Kidney glomerular epithelial cell (primary cell): ENCODE data around the gene USP34.
"Not testable (repeated sequence)": the region's sequence is repeated elsewhere in the genome, so short reads cannot be mapped to it uniquely, and the experiment has no call there.

Experiments used
- DNase-seq: peaks from one replicate; lab custom pipeline; 2025; lab: John Stamatoyannopoulos, UW

USP34 gene

DNA sequence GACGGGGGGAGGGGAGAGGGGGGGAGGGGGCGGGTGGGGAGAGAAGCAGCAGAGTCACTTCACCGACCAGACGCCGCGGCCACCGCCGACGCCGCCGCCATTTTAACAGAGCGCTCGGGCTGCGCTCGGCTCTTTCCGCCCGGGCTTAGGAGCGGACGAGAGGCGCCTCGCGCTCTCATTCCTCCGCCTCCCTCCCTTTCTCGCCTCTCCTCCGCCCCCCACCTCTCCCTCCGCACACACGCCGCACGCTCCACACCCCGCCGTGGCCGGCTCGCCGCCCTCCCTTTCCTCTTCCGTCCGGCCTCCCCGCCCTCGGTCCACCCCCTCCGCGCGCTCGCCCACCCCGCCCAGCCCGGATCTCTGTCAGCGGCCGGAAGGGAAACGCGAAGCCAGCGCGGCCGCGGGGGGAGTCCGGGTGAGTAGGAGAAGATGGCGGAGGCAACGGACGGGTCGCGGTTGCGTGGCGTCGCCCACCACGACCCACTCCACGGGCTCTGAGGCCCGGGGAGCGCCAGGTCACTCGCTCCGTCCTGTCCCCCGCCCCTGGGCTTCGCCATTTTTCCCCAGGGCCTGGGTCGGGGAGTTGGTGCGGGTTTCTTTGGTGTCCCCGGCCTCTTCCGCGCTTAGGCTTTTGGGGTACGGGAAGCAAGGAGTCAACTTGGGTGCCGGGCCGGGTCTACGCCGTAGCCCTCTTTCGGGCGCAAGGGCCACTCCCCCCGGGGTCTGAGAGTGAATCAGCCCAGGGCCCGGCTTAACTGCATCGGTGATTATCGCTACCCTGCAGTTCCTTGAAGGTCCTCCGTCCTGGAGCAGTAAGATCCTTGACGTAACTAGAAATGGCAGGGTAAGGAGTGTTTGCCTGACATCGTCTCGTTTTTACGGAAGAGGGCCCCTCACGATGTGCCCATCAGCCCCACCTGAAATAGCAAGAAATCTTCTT is at the start of gene USP34:
TSS of gene USP34 (minus strand) at position 123 of the 940 bp plus-strand sequence. CDS start 395 bp downstream, outside the sequence.
- DNase-seq = peak; percentile 87

GRCh38 chr2:61520261-61520660 is 49.4 kb upstream of the USP34 start:
- DNase-seq = no peak

DNA sequence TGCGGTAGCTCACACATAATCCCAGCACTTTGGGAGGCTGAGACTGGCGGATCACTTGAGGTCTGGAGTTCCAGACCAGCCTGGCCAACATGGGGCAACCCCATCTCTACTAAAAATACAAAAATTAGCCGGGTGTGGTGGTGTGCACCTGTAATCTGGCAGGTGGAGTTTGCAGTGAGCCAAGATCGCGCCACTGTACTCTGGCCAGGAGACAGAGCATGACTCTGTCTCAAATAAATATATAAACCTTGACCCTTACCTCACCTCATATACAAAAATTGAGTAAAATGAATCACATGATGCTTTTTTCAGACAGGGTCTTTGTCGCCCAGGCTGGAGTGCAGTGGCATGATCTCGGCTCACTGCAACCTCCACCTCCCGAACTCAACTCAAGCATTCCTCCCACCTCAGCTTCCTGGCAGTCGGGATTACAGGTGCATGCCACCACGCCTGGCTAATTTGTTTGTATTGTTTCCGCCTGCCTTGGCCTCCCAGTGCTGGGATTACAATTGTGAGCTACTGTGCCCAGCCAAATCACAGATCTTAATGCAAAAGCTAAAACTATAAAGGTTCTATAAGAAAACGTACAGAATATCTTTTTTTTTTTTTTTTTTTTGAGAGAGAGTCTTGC is 42.0 kb upstream of the USP34 start:
- no peak for DNase-seq

- no peak for DNase-seq
These were observed 40.1 kb upstream of the USP34 start for GRCh38 chr2:61510674-61511671.

GRCh38 chr2:61504949-61505348 is 34.1 kb upstream of the USP34 start:
- DNase-seq = no peak

- no peak for DNase-seq
These were observed 28.2 kb upstream of the USP34 start for GRCh38 chr2:61499060-61499459.

GRCh38 chr2:61493523-61493942 is 22.6 kb upstream of the USP34 start:
- no peak for DNase-seq

- DNase-seq = no peak
These were observed 21.6 kb upstream of the USP34 start for GRCh38 chr2:61492476-61492875.

- no peak for DNase-seq
These were observed 14.4 kb upstream of the USP34 start for GRCh38 chr2:61485281-61485680.

- DNase-seq = no peak
These were observed 7.2 kb upstream of the USP34 start for GRCh38 chr2:61478086-61478485.

DNA sequence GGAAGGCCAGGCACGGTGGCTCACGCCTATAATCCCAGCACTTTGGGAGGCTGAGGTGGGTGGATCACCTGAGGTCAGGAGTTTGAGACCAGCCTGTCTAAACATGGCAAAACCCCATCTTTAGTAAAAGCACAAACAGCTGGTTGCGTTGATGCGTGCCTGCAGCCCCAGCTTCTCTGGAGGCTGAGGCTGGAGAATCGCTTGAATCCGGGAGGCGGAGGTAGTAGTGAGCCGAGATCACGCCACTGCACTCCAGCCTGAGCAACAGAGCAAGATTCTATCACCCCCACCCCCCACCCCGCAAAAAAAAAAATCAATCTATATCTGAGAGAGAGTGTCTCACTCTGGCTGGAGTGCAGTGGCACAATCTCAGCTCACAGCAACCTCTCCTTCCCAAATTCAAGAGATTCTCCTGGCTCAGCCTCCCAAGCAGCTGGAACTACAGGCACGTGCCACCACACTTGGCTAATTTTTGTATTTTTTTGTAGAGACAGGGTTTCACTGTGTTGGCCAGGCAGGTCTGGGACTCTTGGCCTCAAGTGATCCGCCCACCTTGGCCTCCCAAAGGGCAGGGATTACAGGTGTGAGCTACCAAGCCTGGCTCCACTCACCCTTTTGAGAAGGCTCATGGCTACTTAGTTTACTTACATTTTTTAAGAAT is 6.2 kb upstream of the USP34 start:
- not testable (repeated sequence) for DNase-seq

GRCh38 chr2:61471905-61472805 is 1.3 kb upstream of the USP34 start:
- DNase-seq = peak; percentile 52

- DNase-seq = peak; percentile 66
These were observed 550 bp downstream of the USP34 start for GRCh38 chr2:61470122-61470951.

DNA sequence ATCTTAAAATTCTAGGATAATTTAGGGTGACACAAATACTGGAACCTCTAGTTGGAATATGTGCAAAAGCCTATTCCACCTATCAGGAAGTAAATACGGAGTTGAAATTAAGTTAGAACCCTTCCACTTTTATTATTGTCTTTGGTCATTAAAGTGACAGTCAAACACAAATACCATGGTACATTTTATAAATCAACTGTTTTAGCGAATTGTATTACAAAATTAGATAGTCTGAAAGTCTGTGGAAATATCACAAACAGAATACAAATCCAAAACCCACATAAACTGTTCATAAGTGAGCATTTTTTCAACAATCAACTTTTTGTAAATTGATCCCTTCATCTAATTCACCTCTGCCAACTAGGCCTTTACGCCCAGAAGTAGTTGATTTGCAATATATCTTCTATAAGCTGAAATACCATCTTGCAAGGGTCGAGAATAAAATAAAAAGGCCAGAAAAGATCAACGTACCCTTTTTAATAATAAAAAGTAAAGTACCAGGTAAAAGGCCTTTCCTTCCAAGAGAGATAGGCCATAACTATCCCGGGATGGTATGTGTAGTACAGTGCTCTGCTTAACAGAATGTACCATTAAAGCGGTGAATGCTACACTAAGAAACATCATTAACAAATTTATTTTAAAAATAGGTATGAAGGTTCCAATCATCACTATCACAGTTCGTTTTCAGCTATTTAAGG is 1.3 kb downstream of the USP34 start:
- DNase-seq = peak; percentile 66

GRCh38 chr2:61468231-61468630 is 2.7 kb downstream of the USP34 start:
- DNase-seq = not testable (repeated sequence)

GRCh38 chr2:61465045-61465444 is 5.8 kb downstream of the USP34 start:
- no peak for DNase-seq

- DNase-seq = no peak
These were observed 7.0 kb downstream of the USP34 start for GRCh38 chr2:61463769-61464475.

- DNase-seq = no peak
These were observed 9.5 kb downstream of the USP34 start for GRCh38 chr2:61461404-61461803.
